ENCODE measurements around the gene CXCL12. TPM values are rescaled to one million over a fixed set of nuclear protein-coding genes. Genes with fewer than 3 reads are reported as not detected.

The CXCL12 gene
- polyA plus RNA-seq, 1 donor from 2014 or later: 0.14 TPM

- Histone ChIP-seq H3K9me2 (ENCODE audit: insufficient read depth, low read length) (no peaks in the 10 kb centered on the region), H3K27me3 (ENCODE audit: insufficient read depth, low read depth, low read length) (no peaks in the 10 kb centered on the region), H3K9me3 (ENCODE audit: low read length) (no peaks in the 10 kb centered on the region)
Observed at GRCh38 chr10:44373341-44373995, 11.4 kb downstream of the CXCL12 start.

GRCh38 chr10:44372181-44372580 is 12.7 kb downstream of the CXCL12 start:
- Histone ChIP-seq H3K79me2 (replicated peaks; ENCODE audit: insufficient read depth, low read length) (no peaks in the 10 kb centered on the region), H3K27me3 (ENCODE audit: insufficient read depth, low read depth, low read length) (no peaks in the 10 kb centered on the region), H3K27ac (ENCODE audit: low read length) (no peak overlapping the region), H3K36me3 (ENCODE audit: insufficient read depth, low read length) (no peaks in the 10 kb centered on the region), H4K20me1 (ENCODE audit: insufficient read depth) (no peaks in the 10 kb centered on the region), H2AFZ (ENCODE audit: low read depth, low read length) (no peak overlapping the region), H3K4me2 (ENCODE audit: low read length) (no peak overlapping the region), H3K9me2 (ENCODE audit: insufficient read depth, low read length) (no peaks in the 10 kb centered on the region), H3K4me3 (ENCODE audit: low read length) (no peak overlapping the region), H3F3A (ENCODE audit: insufficient read depth, low read length, poor library complexity, severe bottlenecking) (no peaks in the 10 kb centered on the region), H3K9ac (ENCODE audit: low read length) (no peak overlapping the region), H3K9me3 (ENCODE audit: low read length) (no peaks in the 10 kb centered on the region)
- no peak for TF ChIP-seq POLR2AphosphoS5 (IDR thresholded peaks at IDR 0.05)

More at GRCh38 chr10:44373341-44373995, 11.4 kb downstream of the CXCL12 start:
- no peaks in the 10 kb centered on the region for H3F3A ChIP-seq (ENCODE audit: insufficient read depth, low read length, poor library complexity, severe bottlenecking)
- no peak for TF ChIP-seq RAD21 (conservative IDR thresholded peaks at IDR 0.05)
- TF ChIP-seq REST (IDR thresholded peaks at IDR 0.05; ENCODE audit: borderline replicate concordance): no peak
- no peak for TF ChIP-seq EP300 (conservative IDR thresholded peaks at IDR 0.05; ENCODE audit: poor library complexity, severe bottlenecking)
- no peak for TF ChIP-seq TAF1 (IDR thresholded peaks at IDR 0.05; ENCODE audit: low read depth)
- TF ChIP-seq EZH2 (IDR thresholded peaks at IDR 0.05; ENCODE audit: borderline replicate concordance, insufficient read depth, low read length, poor library complexity, severe bottlenecking): no peak
- no peak overlapping the region for H3K4me3 ChIP-seq (ENCODE audit: low read length)
- no peak overlapping the region for H3K27ac ChIP-seq (ENCODE audit: low read length)
- no peaks in the 10 kb centered on the region for H3K79me2 ChIP-seq (replicated peaks; ENCODE audit: insufficient read depth, low read length)
- H3K4me2 ChIP-seq (ENCODE audit: low read length): no peak overlapping the region
- H3K36me3 ChIP-seq (ENCODE audit: insufficient read depth, low read length): no peaks in the 10 kb centered on the region
- H4K20me1 ChIP-seq (ENCODE audit: insufficient read depth): no peaks in the 10 kb centered on the region
- H3K9ac ChIP-seq (ENCODE audit: low read length): no peak overlapping the region
- H2AFZ ChIP-seq (ENCODE audit: low read depth, low read length): no peak overlapping the region

GRCh38 chr10:44370731-44371248 is 14.1 kb downstream of the CXCL12 start:
- H3K9me3 ChIP-seq (ENCODE audit: low read length): no peaks in the 10 kb centered on the region
- no peaks in the 10 kb centered on the region for H3K27me3 ChIP-seq (ENCODE audit: insufficient read depth, low read depth, low read length)
- H2AFZ ChIP-seq (ENCODE audit: low read depth, low read length): no peak overlapping the region
- H3K9ac ChIP-seq (ENCODE audit: low read length): no peak overlapping the region
- no peaks in the 10 kb centered on the region for H3F3A ChIP-seq (ENCODE audit: insufficient read depth, low read length, poor library complexity, severe bottlenecking)
- H3K9me2 ChIP-seq (ENCODE audit: insufficient read depth, low read length): no peaks in the 10 kb centered on the region
- TF ChIP-seq EZH2 (IDR thresholded peaks at IDR 0.05; ENCODE audit: borderline replicate concordance, insufficient read depth, low read length, poor library complexity, severe bottlenecking) (no peak), SMC3 (conservative IDR thresholded peaks at IDR 0.05; ENCODE audit: poor library complexity) (no peak), POLR2AphosphoS5 (IDR thresholded peaks at IDR 0.05) (no peak)
- no peaks in the 10 kb centered on the region for H4K20me1 ChIP-seq (ENCODE audit: insufficient read depth)
- no peaks in the 10 kb centered on the region for H3K36me3 ChIP-seq (ENCODE audit: insufficient read depth, low read length)
- no peak overlapping the region for H3K27ac ChIP-seq (ENCODE audit: low read length)
- no peaks in the 10 kb centered on the region for H3K79me2 ChIP-seq (replicated peaks; ENCODE audit: insufficient read depth, low read length)
- H3K4me3 ChIP-seq (ENCODE audit: low read length): no peak overlapping the region
- H3K4me2 ChIP-seq (ENCODE audit: low read length): no peak overlapping the region
